Measurements from ENCODE around the gene RBM12. TPM values are rescaled to one million over a fixed set of nuclear protein-coding genes. Genes with fewer than 3 reads are reported as not detected.

The RBM12 gene
- total RNA-seq, 1 experiment from 2014 or later, result 125 TPM

DNA sequence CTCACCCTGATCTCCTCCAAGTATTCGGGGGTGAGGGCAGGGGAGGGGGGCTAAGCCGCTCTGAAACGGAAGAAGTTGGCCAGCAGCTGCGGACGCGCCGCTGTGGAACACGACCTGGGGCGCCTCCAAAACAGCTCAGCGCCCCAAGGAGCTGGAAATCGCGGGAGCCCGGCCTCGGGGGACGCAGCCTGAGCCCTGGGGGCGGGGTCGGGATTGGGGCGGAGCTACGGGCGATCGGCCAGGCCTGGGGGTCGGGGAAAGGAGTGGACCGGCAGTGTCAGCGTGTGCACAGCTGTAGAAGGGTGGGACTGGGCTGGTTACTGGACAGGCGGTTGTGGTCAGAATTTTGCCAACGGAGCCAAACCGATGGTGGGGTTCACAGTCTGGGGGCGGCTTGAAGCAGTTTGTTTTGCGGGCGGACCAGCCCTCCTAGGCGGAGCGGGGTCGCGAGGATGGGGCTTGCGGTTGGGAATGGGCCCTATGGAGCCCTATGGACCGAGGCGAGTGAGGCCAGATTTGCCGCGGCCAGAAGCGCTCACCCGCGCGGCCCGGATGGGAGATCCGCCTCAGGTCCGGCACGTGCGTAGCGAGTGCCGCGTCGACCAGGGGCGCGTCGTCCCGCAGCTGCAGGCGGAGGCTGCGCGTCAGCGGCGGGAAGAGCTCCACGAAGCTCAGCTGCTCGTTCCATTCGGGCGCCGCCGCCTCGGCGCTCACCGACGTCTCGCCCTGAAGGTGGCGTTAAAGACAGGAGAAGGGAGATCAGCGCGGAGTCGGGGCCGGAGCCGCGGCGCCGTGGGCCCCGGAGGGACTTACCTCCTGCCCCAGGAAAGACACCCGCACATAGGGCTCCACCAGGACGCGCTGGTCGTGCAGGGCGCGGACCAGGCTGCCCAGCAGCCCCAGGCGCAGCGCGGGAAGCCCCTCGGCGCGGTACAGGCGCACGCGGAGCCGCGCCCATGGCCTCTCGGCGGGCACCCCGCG lies 63.4 kb downstream of the RBM12 start (continued):
- TF ChIP-seq, protein P1, sequence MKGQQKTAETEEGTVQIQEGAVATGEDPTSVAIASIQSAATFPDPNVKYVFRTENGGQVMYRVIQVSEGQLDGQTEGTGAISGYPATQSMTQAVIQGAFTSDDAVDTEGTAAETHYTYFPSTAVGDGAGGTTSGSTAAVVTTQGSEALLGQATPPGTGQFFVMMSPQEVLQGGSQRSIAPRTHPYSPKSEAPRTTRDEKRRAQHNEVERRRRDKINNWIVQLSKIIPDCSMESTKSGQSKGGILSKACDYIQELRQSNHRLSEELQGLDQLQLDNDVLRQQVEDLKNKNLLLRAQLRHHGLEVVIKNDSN (CRISPR knock-in tag; IDR thresholded peaks at IDR 0.05), result peak; percentile 87
- TF ChIP-seq, protein P2, sequence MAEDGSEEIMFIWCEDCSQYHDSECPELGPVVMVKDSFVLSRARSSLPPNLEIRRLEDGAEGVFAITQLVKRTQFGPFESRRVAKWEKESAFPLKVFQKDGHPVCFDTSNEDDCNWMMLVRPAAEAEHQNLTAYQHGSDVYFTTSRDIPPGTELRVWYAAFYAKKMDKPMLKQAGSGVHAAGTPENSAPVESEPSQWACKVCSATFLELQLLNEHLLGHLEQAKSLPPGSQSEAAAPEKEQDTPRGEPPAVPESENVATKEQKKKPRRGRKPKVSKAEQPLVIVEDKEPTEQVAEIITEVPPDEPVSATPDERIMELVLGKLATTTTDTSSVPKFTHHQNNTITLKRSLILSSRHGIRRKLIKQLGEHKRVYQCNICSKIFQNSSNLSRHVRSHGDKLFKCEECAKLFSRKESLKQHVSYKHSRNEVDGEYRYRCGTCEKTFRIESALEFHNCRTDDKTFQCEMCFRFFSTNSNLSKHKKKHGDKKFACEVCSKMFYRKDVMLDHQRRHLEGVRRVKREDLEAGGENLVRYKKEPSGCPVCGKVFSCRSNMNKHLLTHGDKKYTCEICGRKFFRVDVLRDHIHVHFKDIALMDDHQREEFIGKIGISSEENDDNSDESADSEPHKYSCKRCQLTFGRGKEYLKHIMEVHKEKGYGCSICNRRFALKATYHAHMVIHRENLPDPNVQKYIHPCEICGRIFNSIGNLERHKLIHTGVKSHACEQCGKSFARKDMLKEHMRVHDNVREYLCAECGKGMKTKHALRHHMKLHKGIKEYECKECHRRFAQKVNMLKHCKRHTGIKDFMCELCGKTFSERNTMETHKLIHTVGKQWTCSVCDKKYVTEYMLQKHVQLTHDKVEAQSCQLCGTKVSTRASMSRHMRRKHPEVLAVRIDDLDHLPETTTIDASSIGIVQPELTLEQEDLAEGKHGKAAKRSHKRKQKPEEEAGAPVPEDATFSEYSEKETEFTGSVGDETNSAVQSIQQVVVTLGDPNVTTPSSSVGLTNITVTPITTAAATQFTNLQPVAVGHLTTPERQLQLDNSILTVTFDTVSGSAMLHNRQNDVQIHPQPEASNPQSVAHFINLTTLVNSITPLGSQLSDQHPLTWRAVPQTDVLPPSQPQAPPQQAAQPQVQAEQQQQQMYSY (CRISPR knock-in tag; IDR thresholded peaks at IDR 0.05), result peak; percentile 84
- no peak for TF ChIP-seq HMGA2 (CRISPR knock-in tag; IDR thresholded peaks at IDR 0.05)
- TF ChIP-seq EMX1 (CRISPR knock-in tag; IDR thresholded peaks at IDR 0.05), result no peak
- TF ChIP-seq, protein P3, sequence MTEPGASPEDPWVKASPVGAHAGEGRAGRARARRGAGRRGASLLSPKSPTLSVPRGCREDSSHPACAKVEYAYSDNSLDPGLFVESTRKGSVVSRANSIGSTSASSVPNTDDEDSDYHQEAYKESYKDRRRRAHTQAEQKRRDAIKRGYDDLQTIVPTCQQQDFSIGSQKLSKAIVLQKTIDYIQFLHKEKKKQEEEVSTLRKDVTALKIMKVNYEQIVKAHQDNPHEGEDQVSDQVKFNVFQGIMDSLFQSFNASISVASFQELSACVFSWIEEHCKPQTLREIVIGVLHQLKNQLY (CRISPR knock-in tag; IDR thresholded peaks at IDR 0.05), result peak; percentile 82
- no peak for TF ChIP-seq ZNF423 (CRISPR knock-in tag; IDR thresholded peaks at IDR 0.05)
- TF ChIP-seq, protein P4, sequence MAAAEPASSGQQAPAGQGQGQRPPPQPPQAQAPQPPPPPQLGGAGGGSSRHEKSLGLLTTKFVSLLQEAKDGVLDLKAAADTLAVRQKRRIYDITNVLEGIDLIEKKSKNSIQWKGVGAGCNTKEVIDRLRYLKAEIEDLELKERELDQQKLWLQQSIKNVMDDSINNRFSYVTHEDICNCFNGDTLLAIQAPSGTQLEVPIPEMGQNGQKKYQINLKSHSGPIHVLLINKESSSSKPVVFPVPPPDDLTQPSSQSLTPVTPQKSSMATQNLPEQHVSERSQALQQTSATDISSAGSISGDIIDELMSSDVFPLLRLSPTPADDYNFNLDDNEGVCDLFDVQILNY (CRISPR knock-in tag; IDR thresholded peaks at IDR 0.05), result peak; percentile 96
- TF ChIP-seq JAZF1 (CRISPR knock-in tag; IDR thresholded peaks at IDR 0.05), result no peak
- no peak for TF ChIP-seq GTF2I (CRISPR knock-in tag; conservative IDR thresholded peaks at IDR 0.05)
- no peak for TF ChIP-seq CBFB (CRISPR knock-in tag; IDR thresholded peaks at IDR 0.05; ENCODE audit: low read depth)
- no peak for TF ChIP-seq RORB (CRISPR knock-in tag; IDR thresholded peaks at IDR 0.05)
- peak; percentile 76; the same call in 1 of the 2 replicates for TF ChIP-seq ZNF263 (CRISPR knock-in tag; IDR thresholded peaks at IDR 0.05; ENCODE audit: low read depth)
- TF ChIP-seq, protein P5, sequence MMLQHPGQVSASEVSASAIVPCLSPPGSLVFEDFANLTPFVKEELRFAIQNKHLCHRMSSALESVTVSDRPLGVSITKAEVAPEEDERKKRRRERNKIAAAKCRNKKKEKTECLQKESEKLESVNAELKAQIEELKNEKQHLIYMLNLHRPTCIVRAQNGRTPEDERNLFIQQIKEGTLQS (CRISPR knock-in tag; conservative IDR thresholded peaks at IDR 0.05), result peak; percentile 98
- TF ChIP-seq, protein P6, sequence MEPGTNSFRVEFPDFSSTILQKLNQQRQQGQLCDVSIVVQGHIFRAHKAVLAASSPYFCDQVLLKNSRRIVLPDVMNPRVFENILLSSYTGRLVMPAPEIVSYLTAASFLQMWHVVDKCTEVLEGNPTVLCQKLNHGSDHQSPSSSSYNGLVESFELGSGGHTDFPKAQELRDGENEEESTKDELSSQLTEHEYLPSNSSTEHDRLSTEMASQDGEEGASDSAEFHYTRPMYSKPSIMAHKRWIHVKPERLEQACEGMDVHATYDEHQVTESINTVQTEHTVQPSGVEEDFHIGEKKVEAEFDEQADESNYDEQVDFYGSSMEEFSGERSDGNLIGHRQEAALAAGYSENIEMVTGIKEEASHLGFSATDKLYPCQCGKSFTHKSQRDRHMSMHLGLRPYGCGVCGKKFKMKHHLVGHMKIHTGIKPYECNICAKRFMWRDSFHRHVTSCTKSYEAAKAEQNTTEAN (CRISPR knock-in tag; IDR thresholded peaks at IDR 0.05), result peak; percentile 99
- TF ChIP-seq, protein P7, sequence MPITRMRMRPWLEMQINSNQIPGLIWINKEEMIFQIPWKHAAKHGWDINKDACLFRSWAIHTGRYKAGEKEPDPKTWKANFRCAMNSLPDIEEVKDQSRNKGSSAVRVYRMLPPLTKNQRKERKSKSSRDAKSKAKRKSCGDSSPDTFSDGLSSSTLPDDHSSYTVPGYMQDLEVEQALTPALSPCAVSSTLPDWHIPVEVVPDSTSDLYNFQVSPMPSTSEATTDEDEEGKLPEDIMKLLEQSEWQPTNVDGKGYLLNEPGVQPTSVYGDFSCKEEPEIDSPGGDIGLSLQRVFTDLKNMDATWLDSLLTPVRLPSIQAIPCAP (CRISPR knock-in tag; IDR thresholded peaks at IDR 0.05), result peak; percentile 98
- TF ChIP-seq, protein P8, sequence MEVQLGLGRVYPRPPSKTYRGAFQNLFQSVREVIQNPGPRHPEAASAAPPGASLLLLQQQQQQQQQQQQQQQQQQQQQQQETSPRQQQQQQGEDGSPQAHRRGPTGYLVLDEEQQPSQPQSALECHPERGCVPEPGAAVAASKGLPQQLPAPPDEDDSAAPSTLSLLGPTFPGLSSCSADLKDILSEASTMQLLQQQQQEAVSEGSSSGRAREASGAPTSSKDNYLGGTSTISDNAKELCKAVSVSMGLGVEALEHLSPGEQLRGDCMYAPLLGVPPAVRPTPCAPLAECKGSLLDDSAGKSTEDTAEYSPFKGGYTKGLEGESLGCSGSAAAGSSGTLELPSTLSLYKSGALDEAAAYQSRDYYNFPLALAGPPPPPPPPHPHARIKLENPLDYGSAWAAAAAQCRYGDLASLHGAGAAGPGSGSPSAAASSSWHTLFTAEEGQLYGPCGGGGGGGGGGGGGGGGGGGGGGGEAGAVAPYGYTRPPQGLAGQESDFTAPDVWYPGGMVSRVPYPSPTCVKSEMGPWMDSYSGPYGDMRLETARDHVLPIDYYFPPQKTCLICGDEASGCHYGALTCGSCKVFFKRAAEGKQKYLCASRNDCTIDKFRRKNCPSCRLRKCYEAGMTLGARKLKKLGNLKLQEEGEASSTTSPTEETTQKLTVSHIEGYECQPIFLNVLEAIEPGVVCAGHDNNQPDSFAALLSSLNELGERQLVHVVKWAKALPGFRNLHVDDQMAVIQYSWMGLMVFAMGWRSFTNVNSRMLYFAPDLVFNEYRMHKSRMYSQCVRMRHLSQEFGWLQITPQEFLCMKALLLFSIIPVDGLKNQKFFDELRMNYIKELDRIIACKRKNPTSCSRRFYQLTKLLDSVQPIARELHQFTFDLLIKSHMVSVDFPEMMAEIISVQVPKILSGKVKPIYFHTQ (CRISPR knock-in tag; IDR thresholded peaks at IDR 0.05), result no peak
- no peak for TF ChIP-seq SOX15 (CRISPR knock-in tag; IDR thresholded peaks at IDR 0.05)
- TF ChIP-seq, protein P9, sequence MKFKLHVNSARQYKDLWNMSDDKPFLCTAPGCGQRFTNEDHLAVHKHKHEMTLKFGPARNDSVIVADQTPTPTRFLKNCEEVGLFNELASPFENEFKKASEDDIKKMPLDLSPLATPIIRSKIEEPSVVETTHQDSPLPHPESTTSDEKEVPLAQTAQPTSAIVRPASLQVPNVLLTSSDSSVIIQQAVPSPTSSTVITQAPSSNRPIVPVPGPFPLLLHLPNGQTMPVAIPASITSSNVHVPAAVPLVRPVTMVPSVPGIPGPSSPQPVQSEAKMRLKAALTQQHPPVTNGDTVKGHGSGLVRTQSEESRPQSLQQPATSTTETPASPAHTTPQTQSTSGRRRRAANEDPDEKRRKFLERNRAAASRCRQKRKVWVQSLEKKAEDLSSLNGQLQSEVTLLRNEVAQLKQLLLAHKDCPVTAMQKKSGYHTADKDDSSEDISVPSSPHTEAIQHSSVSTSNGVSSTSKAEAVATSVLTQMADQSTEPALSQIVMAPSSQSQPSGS (CRISPR knock-in tag; IDR thresholded peaks at IDR 0.05; ENCODE audit: borderline replicate concordance, low read depth), result peak; percentile 97
- TF ChIP-seq, protein P10, sequence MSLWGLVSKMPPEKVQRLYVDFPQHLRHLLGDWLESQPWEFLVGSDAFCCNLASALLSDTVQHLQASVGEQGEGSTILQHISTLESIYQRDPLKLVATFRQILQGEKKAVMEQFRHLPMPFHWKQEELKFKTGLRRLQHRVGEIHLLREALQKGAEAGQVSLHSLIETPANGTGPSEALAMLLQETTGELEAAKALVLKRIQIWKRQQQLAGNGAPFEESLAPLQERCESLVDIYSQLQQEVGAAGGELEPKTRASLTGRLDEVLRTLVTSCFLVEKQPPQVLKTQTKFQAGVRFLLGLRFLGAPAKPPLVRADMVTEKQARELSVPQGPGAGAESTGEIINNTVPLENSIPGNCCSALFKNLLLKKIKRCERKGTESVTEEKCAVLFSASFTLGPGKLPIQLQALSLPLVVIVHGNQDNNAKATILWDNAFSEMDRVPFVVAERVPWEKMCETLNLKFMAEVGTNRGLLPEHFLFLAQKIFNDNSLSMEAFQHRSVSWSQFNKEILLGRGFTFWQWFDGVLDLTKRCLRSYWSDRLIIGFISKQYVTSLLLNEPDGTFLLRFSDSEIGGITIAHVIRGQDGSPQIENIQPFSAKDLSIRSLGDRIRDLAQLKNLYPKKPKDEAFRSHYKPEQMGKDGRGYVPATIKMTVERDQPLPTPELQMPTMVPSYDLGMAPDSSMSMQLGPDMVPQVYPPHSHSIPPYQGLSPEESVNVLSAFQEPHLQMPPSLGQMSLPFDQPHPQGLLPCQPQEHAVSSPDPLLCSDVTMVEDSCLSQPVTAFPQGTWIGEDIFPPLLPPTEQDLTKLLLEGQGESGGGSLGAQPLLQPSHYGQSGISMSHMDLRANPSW (CRISPR knock-in tag; conservative IDR thresholded peaks at IDR 0.05; ENCODE audit: low read depth), result no peak
- TF ChIP-seq, protein P11, sequence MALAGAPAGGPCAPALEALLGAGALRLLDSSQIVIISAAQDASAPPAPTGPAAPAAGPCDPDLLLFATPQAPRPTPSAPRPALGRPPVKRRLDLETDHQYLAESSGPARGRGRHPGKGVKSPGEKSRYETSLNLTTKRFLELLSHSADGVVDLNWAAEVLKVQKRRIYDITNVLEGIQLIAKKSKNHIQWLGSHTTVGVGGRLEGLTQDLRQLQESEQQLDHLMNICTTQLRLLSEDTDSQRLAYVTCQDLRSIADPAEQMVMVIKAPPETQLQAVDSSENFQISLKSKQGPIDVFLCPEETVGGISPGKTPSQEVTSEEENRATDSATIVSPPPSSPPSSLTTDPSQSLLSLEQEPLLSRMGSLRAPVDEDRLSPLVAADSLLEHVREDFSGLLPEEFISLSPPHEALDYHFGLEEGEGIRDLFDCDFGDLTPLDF (CRISPR knock-in tag; IDR thresholded peaks at IDR 0.05), result peak; percentile 96
